ENCODE results near the gene EIF4B.
A peak's percentile ranks its signal among the peaks of the same experiment; 100 is the strongest.

- TF ChIP-seq CTCF (IDR thresholded peaks at IDR 0.05) (peak; percentile 83 to 94 (median 94)), POLR2A (IDR thresholded peaks at IDR 0.05) (peak; percentile 24)
These were observed 25.4 kb upstream of the EIF4B start for GRCh38 chr12:52980650-52981423.
